Measurements from ENCODE around the gene INTS2.

DNA sequence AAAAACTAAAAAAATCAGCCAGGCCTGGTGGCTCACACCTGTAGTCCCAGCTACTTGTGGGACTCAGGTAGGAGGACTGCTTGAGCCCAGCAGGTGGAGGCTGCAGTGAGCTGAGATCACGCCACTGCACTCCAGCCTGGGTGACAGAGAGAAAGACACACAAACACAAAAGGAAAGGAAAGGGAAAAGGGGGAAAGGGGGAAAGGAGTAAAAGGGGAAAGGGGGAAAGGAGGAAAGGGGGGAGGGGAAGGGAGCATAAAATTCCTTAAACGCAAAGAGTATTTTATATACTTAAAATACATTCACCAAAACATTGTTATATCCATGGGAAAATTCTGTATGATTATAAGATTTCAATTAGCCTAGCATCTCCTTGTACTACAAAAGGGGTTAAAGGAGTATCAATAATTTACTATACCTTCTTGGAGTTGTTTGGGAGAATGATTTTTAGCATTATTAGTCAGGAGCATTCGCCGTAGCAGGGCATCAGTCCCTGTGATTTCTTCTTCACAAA, 47.1 kb downstream of the INTS2 start:
- TF ChIP-seq, protein P1, sequence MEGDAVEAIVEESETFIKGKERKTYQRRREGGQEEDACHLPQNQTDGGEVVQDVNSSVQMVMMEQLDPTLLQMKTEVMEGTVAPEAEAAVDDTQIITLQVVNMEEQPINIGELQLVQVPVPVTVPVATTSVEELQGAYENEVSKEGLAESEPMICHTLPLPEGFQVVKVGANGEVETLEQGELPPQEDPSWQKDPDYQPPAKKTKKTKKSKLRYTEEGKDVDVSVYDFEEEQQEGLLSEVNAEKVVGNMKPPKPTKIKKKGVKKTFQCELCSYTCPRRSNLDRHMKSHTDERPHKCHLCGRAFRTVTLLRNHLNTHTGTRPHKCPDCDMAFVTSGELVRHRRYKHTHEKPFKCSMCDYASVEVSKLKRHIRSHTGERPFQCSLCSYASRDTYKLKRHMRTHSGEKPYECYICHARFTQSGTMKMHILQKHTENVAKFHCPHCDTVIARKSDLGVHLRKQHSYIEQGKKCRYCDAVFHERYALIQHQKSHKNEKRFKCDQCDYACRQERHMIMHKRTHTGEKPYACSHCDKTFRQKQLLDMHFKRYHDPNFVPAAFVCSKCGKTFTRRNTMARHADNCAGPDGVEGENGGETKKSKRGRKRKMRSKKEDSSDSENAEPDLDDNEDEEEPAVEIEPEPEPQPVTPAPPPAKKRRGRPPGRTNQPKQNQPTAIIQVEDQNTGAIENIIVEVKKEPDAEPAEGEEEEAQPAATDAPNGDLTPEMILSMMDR (IDR thresholded peaks at IDR 0.05) = no peak
- no peak for TF ChIP-seq POLR2A (IDR thresholded peaks at IDR 0.05)

Data from Peyer's patch (tissue), 4 donors.